PC-9 (cell line): ENCODE measurements around the gene SPSB2. TPM values are rescaled to one million over a fixed set of nuclear protein-coding genes. Genes with fewer than 3 reads are reported as not detected.

Experiments used
- BruUV-seq: library from RNA; stranded (reverse); fragments of 400-500 nt; replicated peaks from 2 replicates; lab custom pipeline; 2021; lab: Mats Ljungman, UMichigan
- CTCF ChIA-PET: fragments of 300-600 bp; sonication (Branson Sonifier 250); formaldehyde crosslinking; loops from one replicate; lab custom pipeline; 2022; ENCODE audit warnings: antibody characterized with exemption; lab: Charles Lee
- POLR2A ChIA-PET: fragments of 300-600 bp; sonication (Branson Sonifier 250); formaldehyde crosslinking; loops from one replicate; lab custom pipeline; 2022; ENCODE audit warnings: antibody characterized with exemption; ENCODE audit not compliant: unreplicated experiment; lab: Charles Lee
- DNase-seq, 2 experiments: peaks; one replicate each; pipeline versions ENCODE4 v3.0.0 to v3.0.0-alpha.2; 2015 to 2022; ENCODE audit warnings: mixed read lengths in 1 of 2
- H2AFZ ChIP-seq: fragments of 200-600 bp; sonication (generic); 2 replicates; pipeline ENCODE4 v1.8.1; 2017; ENCODE audit warnings: antibody characterized with exemption
- H3F3A ChIP-seq: fragments of 200-600 bp; sonication (generic); 2 replicates; pipeline ENCODE4 v1.8.1; 2017; ENCODE audit warnings: antibody characterized with exemption, mild to moderate bottlenecking, low read depth; ENCODE audit not compliant: insufficient read depth
- H3K27ac ChIP-seq: fragments of 200-600 bp; sonication (generic); 2 replicates; pipeline ENCODE4 v1.6.1; 2016; ENCODE audit warnings: mixed run types
- H3K27me3 ChIP-seq: fragments of 200-600 bp; sonication (generic); 2 replicates; pipeline ENCODE4 v1.6.1; 2016; ENCODE audit warnings: low read depth, mixed run types; ENCODE audit not compliant: insufficient read depth
- H3K36me3 ChIP-seq: fragments of 200-600 bp; sonication (generic); 2 replicates; pipeline ENCODE4 v1.6.1; 2016; ENCODE audit warnings: low read depth, mixed run types
- H3K4me1 ChIP-seq: fragments of 200-600 bp; sonication (generic); replicated peaks from 2 replicates; pipeline ENCODE4 v1.6.1; 2016; ENCODE audit warnings: mixed run types; ENCODE audit not compliant: insufficient read depth
- H3K4me2 ChIP-seq: fragments of 200-600 bp; sonication (generic); 2 replicates; pipeline ENCODE4 v1.6.1; 2017; ENCODE audit warnings: mixed run types
- H3K4me3 ChIP-seq: fragments of 200-600 bp; sonication (generic); 2 replicates; pipeline ENCODE4 v1.6.1; 2016; ENCODE audit warnings: mixed run types
- H3K79me2 ChIP-seq: fragments of 200-600 bp; sonication (generic); 2 replicates; pipeline ENCODE4 v1.6.1; 2017; ENCODE audit warnings: low read depth, mixed run types
- H3K9me2 ChIP-seq: fragments of 200-600 bp; sonication (generic); 2 replicates; pipeline ENCODE4 v1.8.1; 2017; ENCODE audit warnings: mild to moderate bottlenecking; ENCODE audit not compliant: insufficient read depth
- H3K9me3 ChIP-seq: fragments of 200-600 bp; sonication (generic); 2 replicates; pipeline ENCODE4 v1.8.1; 2016; ENCODE audit warnings: low read depth; ENCODE audit not compliant: insufficient read depth
- H4K20me1 ChIP-seq: fragments of 200-600 bp; sonication (generic); 2 replicates; pipeline ENCODE4 v1.8.1; 2017; ENCODE audit not compliant: insufficient read depth
- CTCF ChIP-seq: fragments of 200-600 bp; sonication (generic); conservative IDR thresholded peaks from 2 replicates; pipeline ENCODE4 v1.6.1; 2017; ENCODE audit warnings: mixed run types, antibody characterized with exemption, mild to moderate bottlenecking, moderate library complexity
- EZH2 ChIP-seq: fragments of 200-600 bp; sonication (generic); IDR thresholded peaks from 2 replicates; pipeline ENCODE4 v1.8.0; 2017; ENCODE audit warnings: antibody characterized with exemption, low read depth
- intact Hi-C: fragments of 100-400 bp; cut with micrococcal nuclease; formaldehyde crosslinking; loops from one replicate; pipeline ENCODE4 v1.10.0; 2022; ENCODE audit not compliant: unreplicated experiment
- total RNA-seq: library from RNA; stranded (reverse); gene quantifications from 2 replicates; pipeline ENCODE4 v1.2.3, GENCODE V29; 2021

SPSB2 gene
- total RNA-seq, 1 experiment from 2014 or later: 28.9 TPM

- Histone ChIP-seq H3F3A (no peaks in the 10 kb centered on the region; the same call in 1 of the 2 replicates), H3K36me3 (no peaks in the 10 kb centered on the region), H3K9me2 (no peaks in the 10 kb centered on the region), H3K27ac (no peak within 1 kb of the TSS), H3K4me1 (no peaks in the 10 kb centered on the region), H3K27me3 (peaks cover 90% of the 10 kb centered on the region), H3K79me2 (no peaks in the 10 kb centered on the region), H4K20me1 (no peaks in the 10 kb centered on the region), H3K4me3 (peak within 1 kb of the TSS; percentile 13; the same call in 1 of the 2 replicates), H3K9me3 (no peaks in the 10 kb centered on the region), H2AFZ (no peak within 1 kb of the TSS; the same call in 1 of the 2 replicates), H3K4me2 (peak within 1 kb of the TSS; percentile 61)
- intact Hi-C loops: loop anchor here (5.0 kb wide), 2 partner anchors 141 to 261 kb away; partner anchors contain the start of genes NOP2 and ZNF384
- CTCF ChIA-PET: interaction anchor here (1.3 kb wide), 1 partner anchor 74 kb away, joined by 5 read pairs; no protein-coding TSS in a partner anchor
- TF ChIP-seq CTCF: no peak
- TF ChIP-seq EZH2: peak; percentile 91
- no TSS peak for BruUV-seq
- DNase-seq: no peak
- POLR2A ChIA-PET: interaction anchor here (0.7 kb wide), 1 partner anchor 27 kb away, joined by 4 read pairs; no protein-coding TSS in a partner anchor
Measured at GRCh38 chr12:6827982-6828780, 44.9 kb downstream of the SPSB2 start, which contains the start of gene P3H3. Gene P3H3, plus strand, starts transcription at chr12:6828407. Its CDS starts 34 bp downstream, at chr12:6828441.

DNA sequence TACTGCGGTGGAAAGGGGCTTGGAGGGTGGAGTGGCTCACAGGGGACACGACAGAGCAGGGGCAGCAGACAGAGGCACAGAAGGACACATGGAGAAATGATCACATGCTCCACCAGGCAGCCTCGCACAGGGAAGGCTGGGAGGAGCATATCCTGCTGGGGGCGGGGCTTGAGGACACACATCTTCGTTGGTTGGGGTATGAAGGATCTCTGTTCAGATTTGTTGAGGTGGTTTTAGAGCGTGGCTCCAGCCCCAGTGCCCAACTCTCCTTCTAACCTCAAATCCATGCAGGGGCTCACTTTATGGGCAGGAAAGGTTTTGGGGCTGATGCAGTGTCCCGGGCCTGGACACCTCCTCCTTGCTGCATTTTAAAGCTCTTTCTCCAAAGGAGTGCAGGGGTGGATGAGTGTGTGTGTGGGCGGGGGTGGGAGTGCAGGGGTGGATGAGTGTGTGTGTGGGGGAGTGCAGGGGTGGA lies 45.6 kb downstream of the SPSB2 start:
- POLR2A ChIA-PET: interaction anchor here (0.7 kb wide), 1 partner anchor 26 kb away, joined by 4 read pairs; no protein-coding TSS in a partner anchor
- Histone ChIP-seq H3F3A (no peaks in the 10 kb centered on the region; the same call in 1 of the 2 replicates), H3K9me3 (no peaks in the 10 kb centered on the region), H3K36me3 (no peaks in the 10 kb centered on the region), H3K4me3 (no peak overlapping the region), H3K27me3 (peaks cover 97% of the 10 kb centered on the region), H3K4me2 (peak overlapping the region; percentile 32; the same call in 1 of the 2 replicates), H3K9me2 (no peaks in the 10 kb centered on the region), H2AFZ (no peak overlapping the region), H3K27ac (no peak overlapping the region), H4K20me1 (no peaks in the 10 kb centered on the region), H3K79me2 (no peaks in the 10 kb centered on the region), H3K4me1 (no peaks in the 10 kb centered on the region)
- BruUV-seq: no TSS peak
- DNase-seq: peak in 1 of 2 experiments; percentile 61
- intact Hi-C loops: loop anchor here (5.0 kb wide), 2 partner anchors 140 to 260 kb away; partner anchors contain the start of genes NOP2 and ZNF384
- TF ChIP-seq CTCF (no peak), EZH2 (no peak)
- CTCF ChIA-PET: interaction anchor here (0.6 to 0.7 kb wide), 2 partner anchors 13 to 304 kb away, joined by 4 read pairs; no protein-coding TSS in a partner anchor

- intact Hi-C loops: loop anchor here (5.0 kb wide), 2 partner anchors 140 to 260 kb away; partner anchors contain the start of genes NOP2 and ZNF384
- Histone ChIP-seq H3K79me2 (no peaks in the 10 kb centered on the region), H3K9me3 (no peaks in the 10 kb centered on the region), H3K27me3 (peaks cover 97% of the 10 kb centered on the region), H3K4me2 (no peak overlapping the region), H2AFZ (no peak overlapping the region), H3F3A (no peaks in the 10 kb centered on the region; the same call in 1 of the 2 replicates), H3K27ac (no peak overlapping the region), H4K20me1 (no peaks in the 10 kb centered on the region), H3K4me3 (no peak overlapping the region), H3K4me1 (no peaks in the 10 kb centered on the region; the same call in 1 of the 2 replicates), H3K36me3 (no peaks in the 10 kb centered on the region), H3K9me2 (no peaks in the 10 kb centered on the region)
- no TSS peak for BruUV-seq
- ChIA-PET POLR2A (interaction anchor here (0.7 kb wide), 1 partner anchor 280 kb away, joined by 4 read pairs; no protein-coding TSS in a partner anchor), CTCF (interaction anchor here (0.6 to 0.7 kb wide), 2 partner anchors 12 to 304 kb away, joined by 4 read pairs; no protein-coding TSS in a partner anchor)
- no peak for TF ChIP-seq EZH2
- TF ChIP-seq CTCF: no peak
- no peak for DNase-seq
Measured at GRCh38 chr12:6826734-6827436, 46.2 kb downstream of the SPSB2 start.
